GM19328 (cell line): ENCODE results near the gene RSPO3.
"Not testable (repeated sequence)": the region's sequence is repeated elsewhere in the genome, so short reads cannot be mapped to it uniquely, and the experiment has no call there.

Source experiments
- ATAC-seq: cut with Tn5 transposase; IDR thresholded peaks from one replicate; pipeline ENCODE4 v1.9.1; 2021; ENCODE audit warnings: mild to moderate bottlenecking, moderate library complexity; ENCODE audit not compliant: unreplicated experiment

Gene RSPO3

GRCh38 chr6:127202676-127203075 lies 84.2 kb downstream of the RSPO3 start:
- no peak for ATAC-seq

- no peak for ATAC-seq
These were observed 85.8 kb downstream of the RSPO3 start for GRCh38 chr6:127204281-127204680.

GRCh38 chr6:127205036-127205435 lies 86.6 kb downstream of the RSPO3 start:
- ATAC-seq, result no peak

- no peak for ATAC-seq
These were observed 88.1 kb downstream of the RSPO3 start for GRCh38 chr6:127206531-127207095.

GRCh38 chr6:127207591-127208120 lies 89.2 kb downstream of the RSPO3 start:
- no peak for ATAC-seq

- ATAC-seq, result no peak
These were observed 92.3 kb downstream of the RSPO3 start for GRCh38 chr6:127210725-127211124.

- ATAC-seq, result no peak
These were observed 93.9 kb downstream of the RSPO3 start for GRCh38 chr6:127212376-127212775.

GRCh38 chr6:127214032-127214431 lies 95.6 kb downstream of the RSPO3 start:
- ATAC-seq, result not testable (repeated sequence)

- not testable (repeated sequence) for ATAC-seq
These were observed 96.1 kb downstream of the RSPO3 start for GRCh38 chr6:127214531-127214930.

GRCh38 chr6:127215931-127216330 lies 97.5 kb downstream of the RSPO3 start:
- no peak for ATAC-seq

- no peak for ATAC-seq
These were observed 98.6 kb downstream of the RSPO3 start for GRCh38 chr6:127216810-127217789.

- no peak for ATAC-seq
These were observed 101.4 kb downstream of the RSPO3 start for GRCh38 chr6:127219869-127220268.

GRCh38 chr6:127221201-127221600 lies 102.7 kb downstream of the RSPO3 start:
- ATAC-seq, result no peak

GRCh38 chr6:127222418-127222817 lies 103.9 kb downstream of the RSPO3 start:
- no peak for ATAC-seq

GRCh38 chr6:127225497-127225896 lies 107.0 kb downstream of the RSPO3 start:
- ATAC-seq, result no peak

- not testable (repeated sequence) for ATAC-seq
These were observed 115.3 kb downstream of the RSPO3 start for GRCh38 chr6:127233819-127234218.

- ATAC-seq, result no peak
These were observed 125.0 kb downstream of the RSPO3 start for GRCh38 chr6:127243501-127243900.
